DOHH2 (cell line): Measurements from ENCODE around the gene JAK1.

Experiments used
- EZH2phosphoT487 ChIP-seq: fragments of 200-600 bp; sonication (generic); IDR thresholded peaks from 2 replicates; pipeline ENCODE4 v1.6.1; 2017; ENCODE audit warnings: borderline replicate concordance, mild to moderate bottlenecking, antibody characterized with exemption, low read length, moderate library complexity, mixed read lengths
- TF ChIP-seq, protein P1 (sequence below): fragments of 200-600 bp; sonication (generic); IDR thresholded peaks from one replicate; pipeline ENCODE4 v1.5.1; 2014; ENCODE audit warnings: antibody characterized with exemption, mild to moderate bottlenecking, low read depth, low read length; ENCODE audit not compliant: poor library complexity, severe bottlenecking

DNA sequence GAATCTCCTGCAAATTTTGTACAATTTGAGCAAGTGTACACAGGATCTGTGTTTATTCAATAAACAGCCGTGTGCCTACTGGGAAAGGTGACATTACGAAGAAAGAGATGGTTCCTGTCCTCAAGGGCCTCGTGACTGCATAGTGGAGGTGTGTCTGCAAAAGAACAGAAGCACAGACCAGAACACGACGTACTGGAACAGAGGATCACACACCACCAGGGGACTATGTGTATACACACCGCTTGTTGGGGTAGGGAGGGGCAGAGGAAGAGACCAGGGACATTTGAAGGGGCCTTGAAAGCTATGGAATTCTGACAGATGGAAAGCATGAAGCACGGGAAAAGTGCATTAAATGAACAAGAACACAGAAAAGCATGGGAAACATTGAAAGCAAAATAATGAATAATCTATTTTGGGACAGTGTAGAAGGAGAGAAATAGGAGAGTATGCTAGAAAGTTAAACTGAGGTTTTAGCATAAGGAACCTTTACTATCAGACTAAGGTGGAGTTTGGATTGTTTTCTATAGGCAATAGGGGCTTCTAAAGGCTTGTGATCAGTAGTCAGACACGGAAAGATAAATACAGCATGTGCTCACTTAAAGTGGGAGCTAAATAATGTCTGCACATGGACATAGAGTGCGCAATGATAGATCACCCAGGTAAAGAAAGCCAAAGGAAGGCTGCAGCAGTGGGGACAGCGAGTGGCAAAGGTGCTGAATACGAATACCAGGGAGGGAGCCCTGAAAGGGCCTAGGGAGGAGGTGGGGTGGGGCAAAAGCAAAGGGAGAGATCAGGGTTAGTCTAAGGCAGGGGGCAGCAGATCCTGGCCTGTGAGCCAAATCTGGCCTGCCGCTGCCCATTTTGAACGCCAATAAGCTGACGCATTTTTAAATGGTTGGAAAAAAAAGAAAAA is 11.0 kb downstream of the JAK1 start:
- TF ChIP-seq, protein P1, sequence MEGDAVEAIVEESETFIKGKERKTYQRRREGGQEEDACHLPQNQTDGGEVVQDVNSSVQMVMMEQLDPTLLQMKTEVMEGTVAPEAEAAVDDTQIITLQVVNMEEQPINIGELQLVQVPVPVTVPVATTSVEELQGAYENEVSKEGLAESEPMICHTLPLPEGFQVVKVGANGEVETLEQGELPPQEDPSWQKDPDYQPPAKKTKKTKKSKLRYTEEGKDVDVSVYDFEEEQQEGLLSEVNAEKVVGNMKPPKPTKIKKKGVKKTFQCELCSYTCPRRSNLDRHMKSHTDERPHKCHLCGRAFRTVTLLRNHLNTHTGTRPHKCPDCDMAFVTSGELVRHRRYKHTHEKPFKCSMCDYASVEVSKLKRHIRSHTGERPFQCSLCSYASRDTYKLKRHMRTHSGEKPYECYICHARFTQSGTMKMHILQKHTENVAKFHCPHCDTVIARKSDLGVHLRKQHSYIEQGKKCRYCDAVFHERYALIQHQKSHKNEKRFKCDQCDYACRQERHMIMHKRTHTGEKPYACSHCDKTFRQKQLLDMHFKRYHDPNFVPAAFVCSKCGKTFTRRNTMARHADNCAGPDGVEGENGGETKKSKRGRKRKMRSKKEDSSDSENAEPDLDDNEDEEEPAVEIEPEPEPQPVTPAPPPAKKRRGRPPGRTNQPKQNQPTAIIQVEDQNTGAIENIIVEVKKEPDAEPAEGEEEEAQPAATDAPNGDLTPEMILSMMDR: no peak
- no peak for TF ChIP-seq EZH2phosphoT487
